OCI-LY1 (cell line): Measurements from ENCODE around the gene IL36RN.

Source experiments
- H2AFZ ChIP-seq: fragments of 200-600 bp; sonication (generic), shearing (Covaris generic); 2 replicates; pipeline ENCODE4 v1.6.0; 2014; ENCODE audit warnings: antibody characterized with exemption, mild to moderate bottlenecking, low read length
- H3F3A ChIP-seq: fragments of 200-600 bp; sonication (generic), shearing (Covaris generic); 2 replicates; pipeline ENCODE4 v1.6.0; 2014; ENCODE audit warnings: mild to moderate bottlenecking, antibody characterized with exemption, low read length, moderate library complexity; ENCODE audit not compliant: insufficient read depth
- H3K27ac ChIP-seq: fragments of 200-600 bp; sonication (generic); 2 replicates; pipeline ENCODE4 v1.5.1; 2014; ENCODE audit warnings: low read length, mixed run types, mild to moderate bottlenecking, low read depth; ENCODE audit not compliant: poor library complexity, severe bottlenecking
- H3K27me3 ChIP-seq: fragments of 200-600 bp; sonication (generic); 2 replicates; pipeline ENCODE4 v1.6.0; 2014; ENCODE audit warnings: antibody characterized with exemption, mild to moderate bottlenecking, low read length, moderate library complexity; ENCODE audit not compliant: insufficient read depth
- H3K36me3 ChIP-seq: fragments of 200-600 bp; sonication (generic); 2 replicates; pipeline ENCODE4 v1.6.1; 2014; ENCODE audit warnings: mild to moderate bottlenecking, antibody characterized with exemption, low read length, moderate library complexity, mixed read lengths; ENCODE audit not compliant: insufficient read depth
- H3K4me1 ChIP-seq: fragments of 200-600 bp; sonication (generic); 2 replicates; pipeline ENCODE4 v1.5.1; 2014; ENCODE audit warnings: mild to moderate bottlenecking, low read length, moderate library complexity; ENCODE audit not compliant: insufficient read depth, severe bottlenecking
- H3K4me2 ChIP-seq: fragments of 200-600 bp; sonication (generic), shearing (Covaris generic); 2 replicates; pipeline ENCODE4 v1.6.1; 2014; ENCODE audit warnings: low read length
- H3K4me3 ChIP-seq: fragments of 200-600 bp; sonication (generic); 2 replicates; pipeline ENCODE4 v1.5.1; 2014; ENCODE audit warnings: low read length, low read depth, mild to moderate bottlenecking, mixed read lengths; ENCODE audit not compliant: poor library complexity, severe bottlenecking
- H3K79me2 ChIP-seq: fragments of 200-600 bp; shearing (Covaris generic); 2 replicates; pipeline ENCODE4 v1.6.1; 2016; ENCODE audit warnings: mixed run types, low read length, mixed read lengths; ENCODE audit not compliant: insufficient read depth
- H3K9ac ChIP-seq: fragments of 200-600 bp; sonication (generic), shearing (Covaris generic); 2 replicates; pipeline ENCODE4 v1.6.1; 2014; ENCODE audit warnings: mild to moderate bottlenecking, low read length, mixed read lengths
- H3K9me2 ChIP-seq: fragments of 200-600 bp; sonication (generic), shearing (Covaris generic); 2 replicates; pipeline ENCODE4 v1.6.1; 2014; ENCODE audit warnings: low read depth, mild to moderate bottlenecking, low read length, mixed read lengths
- H3K9me3 ChIP-seq: fragments of 200-600 bp; shearing (Covaris generic); 2 replicates; pipeline ENCODE4 v1.6.1; 2014; ENCODE audit warnings: low read length, mixed read lengths
- H4K20me1 ChIP-seq: fragments of 200-600 bp; sonication (generic), shearing (Covaris generic); 2 replicates; pipeline ENCODE4 v1.6.0; 2016; ENCODE audit warnings: mild to moderate bottlenecking, low read length; ENCODE audit not compliant: insufficient read depth
- CTCF ChIP-seq: fragments of 200-600 bp; sonication (generic), shearing (Covaris generic); IDR thresholded peaks from 2 replicates; pipeline ENCODE4 v1.5.1; 2017; ENCODE audit warnings: mild to moderate bottlenecking, antibody characterized with exemption, low read length, moderate library complexity, mixed read lengths
- EZH2 ChIP-seq: fragments of 200-600 bp; sonication (generic), shearing (Covaris generic); IDR thresholded peaks from 2 replicates; pipeline ENCODE4 v1.8.0; 2017; ENCODE audit warnings: borderline replicate concordance, mixed run types, mild to moderate bottlenecking, antibody characterized with exemption, low read length, moderate library complexity, mixed read lengths

The IL36RN gene

DNA sequence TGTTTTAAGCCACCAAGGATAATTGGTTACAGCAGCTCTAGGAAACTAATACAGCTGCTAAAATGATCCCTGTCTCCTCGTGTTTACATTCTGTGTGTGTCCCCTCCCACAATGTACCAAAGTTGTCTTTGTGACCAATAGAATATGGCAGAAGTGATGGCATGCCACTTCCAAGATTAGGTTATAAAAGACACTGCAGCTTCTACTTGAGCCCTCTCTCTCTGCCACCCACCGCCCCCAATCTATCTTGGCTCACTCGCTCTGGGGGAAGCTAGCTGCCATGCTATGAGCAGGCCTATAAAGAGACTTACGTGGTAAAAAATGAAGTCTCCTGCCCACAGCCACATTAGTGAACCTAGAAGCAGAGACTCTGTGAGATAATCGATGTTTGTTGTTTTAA lies 5.3 kb downstream of the IL36RN start:
- H3K9ac ChIP-seq: no peak overlapping the region
- no peaks in the 10 kb centered on the region for H3K9me3 ChIP-seq
- H3K4me2 ChIP-seq: no peak overlapping the region
- H3F3A ChIP-seq: no peaks in the 10 kb centered on the region
- H3K79me2 ChIP-seq: no peaks in the 10 kb centered on the region
- no peaks in the 10 kb centered on the region for H4K20me1 ChIP-seq
- no peaks in the 10 kb centered on the region for H3K9me2 ChIP-seq
- H3K4me3 ChIP-seq: no peak overlapping the region
- no peak for TF ChIP-seq EZH2
- no peak for TF ChIP-seq CTCF
- H3K4me1 ChIP-seq: no peaks in the 10 kb centered on the region
- H3K27ac ChIP-seq: no peak overlapping the region
- H3K27me3 ChIP-seq: no peaks in the 10 kb centered on the region; the same call in 1 of the 2 replicates
- H2AFZ ChIP-seq: no peak overlapping the region
- no peaks in the 10 kb centered on the region for H3K36me3 ChIP-seq

DNA sequence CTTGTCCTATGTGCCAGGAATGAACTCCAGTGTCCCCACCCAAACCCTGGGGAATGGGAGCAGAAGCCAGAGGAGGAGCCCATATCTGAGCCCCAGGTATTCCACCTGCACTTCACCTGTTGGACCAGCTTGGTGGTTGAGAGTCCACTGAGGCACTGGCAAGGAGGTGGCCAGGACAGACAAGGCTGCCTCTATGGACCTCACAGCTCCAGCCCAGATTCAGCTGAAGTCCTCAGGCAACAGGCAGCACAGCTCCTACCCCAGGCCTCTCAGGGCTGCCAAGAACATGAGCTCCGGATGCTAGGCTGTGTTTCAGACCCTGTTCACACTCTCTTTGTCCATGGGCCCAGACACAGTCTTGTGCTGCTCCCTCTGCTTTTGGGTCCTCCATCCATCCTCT lies 5.9 kb downstream of the IL36RN start:
- H3K4me1 ChIP-seq: no peaks in the 10 kb centered on the region
- no peaks in the 10 kb centered on the region for H3K79me2 ChIP-seq
- no peak overlapping the region for H2AFZ ChIP-seq
- no peaks in the 10 kb centered on the region; the same call in 1 of the 2 replicates for H3K27me3 ChIP-seq
- no peak overlapping the region for H3K27ac ChIP-seq
- H3K4me2 ChIP-seq: no peak overlapping the region
- no peaks in the 10 kb centered on the region for H3K9me2 ChIP-seq
- no peak overlapping the region for H3K4me3 ChIP-seq
- no peaks in the 10 kb centered on the region for H4K20me1 ChIP-seq
- no peaks in the 10 kb centered on the region for H3K9me3 ChIP-seq
- TF ChIP-seq CTCF (no peak), EZH2 (no peak)
- no peaks in the 10 kb centered on the region for H3K36me3 ChIP-seq
- H3F3A ChIP-seq: no peaks in the 10 kb centered on the region
- no peak overlapping the region for H3K9ac ChIP-seq

DNA sequence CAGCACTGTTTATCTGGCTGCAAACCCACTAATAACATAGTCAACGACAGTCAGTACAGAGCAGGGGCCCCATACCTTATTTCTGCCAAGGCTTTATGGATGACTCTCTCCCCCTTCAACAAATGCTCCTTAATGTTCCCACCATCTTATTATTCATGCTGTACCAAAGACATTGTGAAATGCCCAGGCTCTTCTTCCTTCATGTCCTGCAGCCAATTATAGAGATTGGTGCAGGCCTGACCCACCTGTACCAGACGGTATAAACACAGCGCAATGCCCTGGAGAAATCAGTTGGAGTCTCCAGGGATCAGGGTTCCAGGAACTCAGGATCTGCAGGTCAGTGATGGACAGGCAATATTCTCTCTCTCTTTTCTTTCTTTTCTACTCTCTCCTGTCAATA lies 8.7 kb downstream of the IL36RN start, which contains the start of gene IL1F10:
TSS of gene IL1F10 (plus strand) at position 290 of the 400 bp plus-strand sequence. CDS start 4,769 bp downstream, outside the sequence.
- no peaks in the 10 kb centered on the region for H3K36me3 ChIP-seq
- H3K4me1 ChIP-seq: no peaks in the 10 kb centered on the region
- no peaks in the 10 kb centered on the region for H3K9me3 ChIP-seq
- H4K20me1 ChIP-seq: no peaks in the 10 kb centered on the region
- H3K9me2 ChIP-seq: no peaks in the 10 kb centered on the region
- H3K27me3 ChIP-seq: no peaks in the 10 kb centered on the region; the same call in 1 of the 2 replicates
- H3K27ac ChIP-seq: no peak within 1 kb of the TSS
- H3K4me2 ChIP-seq: no peak within 1 kb of the TSS
- H3K9ac ChIP-seq: no peak within 1 kb of the TSS
- H3F3A ChIP-seq: no peaks in the 10 kb centered on the region
- no peaks in the 10 kb centered on the region for H3K79me2 ChIP-seq
- H3K4me3 ChIP-seq: no peak within 1 kb of the TSS
- no peak for TF ChIP-seq CTCF
- TF ChIP-seq EZH2: no peak
- H2AFZ ChIP-seq: no peak within 1 kb of the TSS
